ENCODE measurements around the gene CMIP.

CMIP gene

GRCh38 chr16:81678326-81679095 lies 233.9 kb downstream of the CMIP start:
- no peak for TF ChIP-seq CTCF (IDR thresholded peaks at IDR 0.05; ENCODE audit: low read depth, low read length)
- no peak overlapping the region for H3K4me3 ChIP-seq (ENCODE audit: low read depth, low read length)

GRCh38 chr16:81679721-81680430 lies 235.3 kb downstream of the CMIP start:
- no peak for TF ChIP-seq CTCF (IDR thresholded peaks at IDR 0.05; ENCODE audit: low read depth, low read length)
- H3K4me3 ChIP-seq (ENCODE audit: low read depth, low read length), result no peak overlapping the region

GRCh38 chr16:81680444-81681275 lies 236.1 kb downstream of the CMIP start:
- no peak overlapping the region for H3K4me3 ChIP-seq (ENCODE audit: low read depth, low read length)
- no peak for TF ChIP-seq CTCF (IDR thresholded peaks at IDR 0.05; ENCODE audit: low read depth, low read length)

GRCh38 chr16:81681311-81681710 lies 236.7 kb downstream of the CMIP start:
- TF ChIP-seq CTCF (IDR thresholded peaks at IDR 0.05; ENCODE audit: low read depth, low read length), result no peak
- no peak overlapping the region for H3K4me3 ChIP-seq (ENCODE audit: low read depth, low read length)

GRCh38 chr16:81684242-81684837 lies 239.7 kb downstream of the CMIP start:
- H3K4me3 ChIP-seq (ENCODE audit: low read depth, low read length), result no peak overlapping the region

GRCh38 chr16:81684901-81685300 lies 240.3 kb downstream of the CMIP start:
- no peak for TF ChIP-seq CTCF (IDR thresholded peaks at IDR 0.05; ENCODE audit: low read depth, low read length)
- no peak overlapping the region for H3K4me3 ChIP-seq (ENCODE audit: low read depth, low read length)

More at GRCh38 chr16:81684242-81684837, 239.7 kb downstream of the CMIP start:
- TF ChIP-seq CTCF (IDR thresholded peaks at IDR 0.05; ENCODE audit: low read depth, low read length), result no peak
